GM23248 (cell line): Measurements from ENCODE around the gene IL17RE.

Experiments used
- EZH2 ChIP-seq: fragments of 200-600 bp; sonication (generic); IDR thresholded peaks from 2 replicates; pipeline ENCODE4 v1.6.1; 2018; ENCODE audit warnings: antibody characterized with exemption, mild to moderate bottlenecking; ENCODE audit not compliant: insufficient read depth, poor library complexity, severe bottlenecking
- EZH2phosphoT487 ChIP-seq: fragments of 200-600 bp; sonication (generic); IDR thresholded peaks from 2 replicates; pipeline ENCODE4 v1.6.1; 2018; ENCODE audit warnings: antibody characterized with exemption, moderate library complexity, mild to moderate bottlenecking, low read depth; ENCODE audit not compliant: insufficient read depth

DNA sequence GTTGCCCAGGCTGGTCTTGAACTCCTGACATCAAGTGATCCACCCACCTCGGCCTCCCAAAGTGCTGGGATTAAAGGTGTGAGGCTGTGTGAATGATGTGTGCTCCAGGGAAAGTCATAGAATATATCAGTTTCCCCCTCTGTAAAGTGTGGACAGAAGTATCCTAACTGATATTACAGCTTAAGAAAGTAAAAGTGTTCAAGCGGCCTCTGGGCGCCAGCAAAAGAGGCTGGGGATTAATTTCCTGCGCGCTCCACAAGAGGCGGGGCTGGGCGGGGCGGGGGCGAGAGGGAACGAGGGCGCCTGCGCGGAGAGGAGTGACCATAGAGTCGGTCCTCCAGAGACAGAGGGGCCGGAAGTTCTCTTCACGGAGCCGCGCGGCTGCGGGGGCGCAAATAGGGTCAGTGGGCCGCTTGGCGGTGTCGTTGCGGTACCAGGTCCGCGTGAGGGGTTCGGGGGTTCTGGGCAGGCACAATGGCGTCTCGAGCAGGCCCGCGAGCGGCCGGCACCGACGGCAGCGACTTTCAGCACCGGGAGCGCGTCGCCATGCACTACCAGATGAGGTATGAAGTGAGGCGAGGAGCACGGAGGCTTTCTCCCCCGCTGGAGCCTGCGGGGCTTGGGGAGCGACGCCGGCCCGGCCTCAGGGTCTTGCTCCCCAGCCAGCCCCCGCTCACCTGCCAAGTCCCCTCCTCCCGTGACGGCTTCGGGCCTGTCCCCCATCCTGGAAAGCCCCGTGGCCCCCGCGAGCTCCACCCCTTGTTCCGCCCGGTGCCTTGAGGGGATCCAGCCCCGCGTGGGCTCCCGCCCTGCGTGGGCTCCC, 12.2 kb upstream of the IL17RE start, which contains the start of gene JAGN1:
- TF ChIP-seq EZH2 (no peak), EZH2phosphoT487 (no peak)
